Activated naive CD4-positive, alpha-beta T cell treated with anti-CD3 and anti-CD28 coated beads, Interleukin-2, amount 10 ng/mL, durations not matched to agents 5 hours and 36 hours (primary cell): Measurements from ENCODE around the gene RWDD1. TPM values are rescaled to one million over a fixed set of nuclear protein-coding genes. Genes with fewer than 3 reads are reported as not detected.

Experiments
- total RNA-seq, 2 experiments: library from RNA; stranded (reverse); gene quantifications; one replicate each; pipeline ENCODE4 v1.2.3, GENCODE V29; 2021

The RWDD1 gene, protein sequence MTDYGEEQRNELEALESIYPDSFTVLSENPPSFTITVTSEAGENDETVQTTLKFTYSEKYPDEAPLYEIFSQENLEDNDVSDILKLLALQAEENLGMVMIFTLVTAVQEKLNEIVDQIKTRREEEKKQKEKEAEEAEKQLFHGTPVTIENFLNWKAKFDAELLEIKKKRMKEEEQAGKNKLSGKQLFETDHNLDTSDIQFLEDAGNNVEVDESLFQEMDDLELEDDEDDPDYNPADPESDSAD
- 10 to 100 TPM; 36.0 to 37.3 TPM for total RNA-seq

GRCh38 chr6:116570856-116571682 is at the start of gene RWDD1:
TSS of gene RWDD1 (plus strand) at chr6:116571504. CDS start at chr6:116571583, 79 bp downstream.

GRCh38 chr6:116545651-116546050 is 25.7 kb upstream of the RWDD1 start, which contains the start of gene TRAPPC3L:
TSS of gene TRAPPC3L (minus strand) at chr6:116545684. CDS start at chr6:116545514, 170 bp downstream.

DNA sequence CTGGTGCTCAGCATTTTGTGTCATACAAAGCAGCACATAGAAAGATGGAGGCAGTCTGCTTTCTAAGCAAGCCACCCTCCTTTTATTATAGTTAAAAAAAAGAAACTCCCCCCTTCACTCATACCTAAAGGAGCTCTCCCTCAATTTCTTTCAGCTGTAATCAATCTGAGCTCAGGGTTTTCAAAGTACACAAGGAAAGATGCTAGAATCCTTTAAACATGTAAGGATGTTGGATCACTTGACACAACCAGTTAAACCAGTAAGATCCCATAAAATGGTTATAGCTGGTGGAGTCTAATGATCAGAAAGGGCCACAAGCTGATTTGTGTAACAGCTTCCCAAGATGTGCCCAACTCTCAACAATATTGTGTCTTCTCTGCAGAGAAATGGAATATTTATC is 17.9 kb upstream of the RWDD1 start, which contains the start of gene CALHM4:
TSS of gene CALHM4 (plus strand) at position 301 of the 400 bp plus-strand sequence. CDS start at position 344, 43 bp downstream.

DNA sequence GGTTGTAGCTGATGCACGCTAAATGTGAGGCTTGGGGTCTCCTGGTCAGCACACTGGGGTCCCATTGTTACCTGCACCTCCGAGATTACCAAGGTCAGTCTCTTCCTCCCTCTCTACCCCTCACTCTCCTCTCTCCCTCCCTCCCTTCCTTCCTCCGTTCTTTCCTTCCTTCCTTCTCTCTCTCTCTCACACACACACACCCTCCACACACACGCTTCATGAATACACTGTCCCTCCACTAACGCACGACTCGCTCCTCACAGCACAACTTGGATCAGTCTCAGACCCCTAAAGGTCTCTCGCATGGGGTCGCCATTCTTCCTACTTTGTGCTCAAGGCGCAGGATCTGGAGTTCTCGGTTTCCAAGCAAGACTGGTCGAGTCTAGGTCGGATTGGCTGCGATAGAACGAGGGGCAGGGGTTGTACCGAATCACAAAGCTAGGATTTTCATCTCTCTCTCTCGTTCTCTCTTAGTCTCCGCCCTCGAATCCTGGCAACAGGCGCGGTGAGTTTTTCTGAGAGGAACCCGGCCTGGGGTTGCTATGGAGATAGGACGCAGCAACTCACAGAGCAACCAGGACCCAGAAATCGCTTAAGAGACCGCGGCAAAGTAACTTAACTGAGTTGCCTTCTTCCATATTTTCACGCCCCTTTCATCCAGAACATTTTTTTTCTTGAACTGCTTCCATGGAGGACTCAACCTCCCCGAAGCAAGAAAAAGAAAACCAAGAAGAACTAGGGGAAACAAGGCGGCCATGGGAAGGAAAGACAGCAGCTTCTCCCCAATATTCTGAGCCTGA is 44.8 kb downstream of the RWDD1 start, which contains the start of gene RSPH4A:
TSS of gene RSPH4A (plus strand) at position 543 of the 800 bp plus-strand sequence. CDS start at position 688, 145 bp downstream.

Other genes starting within 250 kb of the RWDD1 start
- 1 to 10 TPM; 2.2 to 2.6 TPM for gene DSE, start 200.6 kb upstream of the RWDD1 start, total RNA-seq
- gene CALHM6, start 110.1 kb upstream of the RWDD1 start, total RNA-seq = 10 to 100 TPM; 15.8 to 15.9 TPM
- not detected for gene CALHM5, start 59.9 kb upstream of the RWDD1 start, total RNA-seq
- not detected for gene TRAPPC3L, start 25.8 kb upstream of the RWDD1 start, total RNA-seq
- gene CALHM4, start 17.8 kb upstream of the RWDD1 start, total RNA-seq = not detected
- under 1 TPM; 0.23 to 0.24 TPM for gene RSPH4A, start 45.0 kb downstream of the RWDD1 start, total RNA-seq
- gene ZUP1, start 97.3 kb downstream of the RWDD1 start, total RNA-seq = 10 to 100 TPM; 15.0 to 15.9 TPM
- gene KPNA5, start 109.7 kb downstream of the RWDD1 start, total RNA-seq = 10 to 100 TPM; 13.6 to 14.0 TPM
- gene FAM162B, start 194.2 kb downstream of the RWDD1 start, total RNA-seq = not detected